Measurements from ENCODE around the gene NR6A1.

DNA sequence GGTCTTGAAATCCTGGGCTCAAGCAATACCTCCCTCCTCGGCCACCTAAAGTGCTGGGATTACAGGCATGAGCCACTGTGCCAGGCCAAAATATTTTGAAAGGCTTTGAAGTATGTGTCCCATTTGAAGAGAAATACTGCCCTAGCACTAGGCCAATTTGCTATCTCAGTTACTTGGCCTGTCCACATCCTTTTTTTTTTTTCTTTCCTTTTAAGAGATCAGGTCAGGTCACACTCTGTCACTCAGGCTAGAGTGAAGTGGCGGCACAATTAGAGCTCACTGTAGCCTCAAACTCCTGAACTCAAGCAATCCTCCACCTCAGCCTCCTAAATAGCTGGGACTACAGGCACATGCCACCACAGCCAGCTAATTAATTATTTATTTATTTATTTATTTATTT lies 84.2 kb downstream of the NR6A1 start:
- TF ChIP-seq ZC3H11A (IDR thresholded peaks at IDR 0.05) (peak; percentile 4; the same call in 1 of the 2 replicates), JUNB (IDR thresholded peaks at IDR 0.05) (no peak), PHF8 (IDR thresholded peaks at IDR 0.05; ENCODE audit: borderline replicate concordance, low read depth) (no peak), EP300 (IDR thresholded peaks at IDR 0.05) (no peak), CHD2 (IDR thresholded peaks at IDR 0.05; ENCODE audit: low read length, partially characterized antibody) (no peak)
- TF ChIP-seq, protein P1, sequence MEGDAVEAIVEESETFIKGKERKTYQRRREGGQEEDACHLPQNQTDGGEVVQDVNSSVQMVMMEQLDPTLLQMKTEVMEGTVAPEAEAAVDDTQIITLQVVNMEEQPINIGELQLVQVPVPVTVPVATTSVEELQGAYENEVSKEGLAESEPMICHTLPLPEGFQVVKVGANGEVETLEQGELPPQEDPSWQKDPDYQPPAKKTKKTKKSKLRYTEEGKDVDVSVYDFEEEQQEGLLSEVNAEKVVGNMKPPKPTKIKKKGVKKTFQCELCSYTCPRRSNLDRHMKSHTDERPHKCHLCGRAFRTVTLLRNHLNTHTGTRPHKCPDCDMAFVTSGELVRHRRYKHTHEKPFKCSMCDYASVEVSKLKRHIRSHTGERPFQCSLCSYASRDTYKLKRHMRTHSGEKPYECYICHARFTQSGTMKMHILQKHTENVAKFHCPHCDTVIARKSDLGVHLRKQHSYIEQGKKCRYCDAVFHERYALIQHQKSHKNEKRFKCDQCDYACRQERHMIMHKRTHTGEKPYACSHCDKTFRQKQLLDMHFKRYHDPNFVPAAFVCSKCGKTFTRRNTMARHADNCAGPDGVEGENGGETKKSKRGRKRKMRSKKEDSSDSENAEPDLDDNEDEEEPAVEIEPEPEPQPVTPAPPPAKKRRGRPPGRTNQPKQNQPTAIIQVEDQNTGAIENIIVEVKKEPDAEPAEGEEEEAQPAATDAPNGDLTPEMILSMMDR (IDR thresholded peaks at IDR 0.05), result no peak

Data from A549 (cell line).